Retinal pigment epithelial cell (primary cell): ENCODE data around the gene EYS.

Experiments used
- DNase-seq: peaks from one replicate; pipeline ENCODE4 v3.0.0-alpha.2; 2010; ENCODE audit warnings: low read depth
- H3K4me3 ChIP-seq: 2 replicates; pipeline ENCODE4 v1.5.1; 2011; ENCODE audit warnings: mild to moderate bottlenecking, low read length, control low read depth, moderate library complexity
- CTCF ChIP-seq: conservative IDR thresholded peaks from 2 replicates; pipeline ENCODE4 v1.5.1; 2011; ENCODE audit warnings: low read depth, low read length, control low read depth, inconsistent platforms

The EYS gene

DNA sequence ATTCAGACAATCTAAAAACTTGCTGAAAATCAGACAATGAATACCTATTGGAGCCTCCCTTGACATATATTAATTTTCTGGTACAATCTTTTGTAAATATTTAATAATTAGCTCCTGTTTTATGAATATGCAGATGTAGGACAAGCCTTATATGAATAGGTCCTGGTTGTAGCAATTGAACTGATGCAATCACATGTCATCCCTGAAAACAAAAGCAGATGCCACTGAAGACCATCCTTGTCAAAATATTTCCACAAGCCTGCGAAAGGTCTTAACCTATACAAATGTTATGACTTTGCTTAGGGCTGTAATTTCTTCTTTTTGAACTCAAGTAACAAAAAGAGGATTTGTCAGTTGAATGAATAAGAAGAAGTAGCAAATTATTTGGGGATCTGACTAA, 722.1 kb downstream of the EYS start:
- no peak for TF ChIP-seq CTCF
- DNase-seq = no peak
- H3K4me3 ChIP-seq = no peak overlapping the region

DNA sequence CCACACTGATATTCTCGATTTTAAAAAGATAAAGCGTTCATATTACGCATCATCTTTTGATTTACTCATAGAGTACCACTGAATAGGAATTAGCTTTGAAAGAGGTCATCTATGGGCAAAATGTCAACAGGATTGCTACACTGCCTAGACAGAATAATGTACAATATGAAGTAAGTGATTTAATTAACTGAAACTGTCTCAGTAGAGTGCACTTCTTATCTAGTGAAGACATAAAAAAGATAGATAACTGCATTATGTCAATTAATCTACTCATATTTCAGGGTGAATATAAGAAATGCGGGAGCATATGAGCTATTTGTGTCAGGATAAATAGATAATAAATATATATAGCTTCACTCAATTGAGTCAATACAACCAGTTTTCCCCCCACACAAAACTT, 723.9 kb downstream of the EYS start:
- DNase-seq = no peak
- no peak overlapping the region for H3K4me3 ChIP-seq
- no peak for TF ChIP-seq CTCF

DNA sequence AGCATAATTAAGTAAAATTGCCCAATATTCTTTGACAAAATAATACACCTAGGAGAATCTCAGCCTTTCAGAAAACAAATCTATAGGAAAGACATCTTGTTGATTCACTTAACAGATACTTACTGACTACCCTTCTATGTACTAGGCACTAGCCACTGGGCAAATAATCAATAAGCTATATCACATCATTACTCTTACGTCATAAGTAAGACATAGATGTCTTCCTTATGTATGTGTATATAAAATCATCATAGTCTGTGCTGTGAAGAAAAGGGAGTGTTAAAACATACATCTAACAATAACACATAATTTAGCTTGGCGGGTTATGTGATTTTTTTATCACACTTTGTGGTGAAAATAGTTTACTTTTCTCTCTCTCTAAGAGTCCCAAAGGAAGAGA, 733.9 kb downstream of the EYS start:
- no peak for DNase-seq
- no peak overlapping the region for H3K4me3 ChIP-seq
- TF ChIP-seq CTCF = no peak

DNA sequence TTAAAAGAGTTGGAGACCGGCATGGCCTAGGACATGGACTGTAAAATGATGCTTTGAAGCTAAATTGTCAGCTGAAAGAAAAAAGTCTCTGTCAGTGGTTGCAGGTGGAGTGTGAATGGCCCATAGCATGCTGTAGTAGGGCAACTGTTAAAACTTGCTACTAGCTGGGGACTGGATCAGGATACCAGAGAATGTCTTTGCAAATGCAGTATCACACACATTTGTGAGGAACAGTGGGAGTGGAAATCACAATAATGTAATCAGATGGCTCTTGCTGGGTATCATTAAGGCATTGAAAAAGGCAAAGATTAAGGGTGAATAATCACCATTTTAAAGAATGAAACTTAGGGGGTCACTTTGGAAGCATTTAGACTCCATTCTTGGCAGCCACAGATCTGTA, 737.9 kb downstream of the EYS start:
- DNase-seq = no peak
- no peak overlapping the region for H3K4me3 ChIP-seq
- TF ChIP-seq CTCF = no peak

GRCh38 chr6:64955435-64955848, 751.6 kb downstream of the EYS start:
- no peak for DNase-seq
- H3K4me3 ChIP-seq = no peak overlapping the region

DNA sequence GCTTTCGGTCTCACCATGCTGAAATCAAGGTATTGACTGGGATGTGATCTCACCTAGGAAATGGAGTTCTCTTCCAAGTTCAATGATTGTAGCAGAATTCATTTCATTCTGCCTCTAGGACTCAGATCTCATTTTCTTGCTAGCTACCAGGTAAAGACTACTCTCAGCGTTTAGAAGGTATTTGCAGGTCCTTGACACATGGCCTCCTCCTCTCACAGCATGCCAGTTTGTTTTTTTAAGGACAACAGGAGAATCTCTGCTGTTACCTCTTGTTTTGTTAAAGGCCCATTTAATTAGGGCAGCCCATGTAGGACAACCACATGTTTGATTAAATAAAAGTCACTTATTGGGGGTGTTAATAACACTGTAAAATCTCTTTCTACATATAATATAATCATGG, 757.8 kb downstream of the EYS start:
- H3K4me3 ChIP-seq = no peak overlapping the region
- no peak for TF ChIP-seq CTCF

More at GRCh38 chr6:64955435-64955848, 751.6 kb downstream of the EYS start:
- no peak for TF ChIP-seq CTCF

DNA sequence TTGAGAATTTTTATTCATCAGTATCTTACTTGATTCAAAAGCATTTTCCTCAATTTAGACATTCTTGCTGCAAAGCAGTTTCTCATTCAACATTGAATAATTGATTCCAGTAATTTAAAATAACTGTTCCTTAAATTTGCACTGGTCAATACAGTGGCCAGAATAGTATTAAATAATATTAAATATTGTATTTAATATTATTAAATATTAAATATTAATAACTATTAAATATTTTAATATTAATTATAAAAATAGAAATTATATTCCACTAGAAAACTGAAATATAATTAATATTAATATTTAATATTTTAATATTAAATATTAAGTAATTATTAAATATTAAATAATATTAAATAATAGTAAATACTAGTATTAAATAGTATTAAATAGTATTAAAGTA, 758.8 kb downstream of the EYS start:
- no peak for TF ChIP-seq CTCF
- H3K4me3 ChIP-seq = no peak overlapping the region
- DNase-seq = no peak

More for the DNA sequence above, 757.8 kb downstream of the EYS start:
- no peak for DNase-seq
